Sigmoid colon (tissue), 4 donors: ENCODE measurements around the gene ARHGAP36.

Source experiments
- EP300 ChIP-seq, 4 donors: sonication (generic); formaldehyde crosslinking; IDR thresholded peaks; one replicate each; pipeline ENCODE4 v1.6.1; 2017; ENCODE audit warnings: antibody characterized with exemption in 4 of 4
- POLR2A ChIP-seq, 2 donors: fragments of 450-650 bp; IDR thresholded peaks; one replicate each; pipeline ENCODE4 v1.6.1; 2016; ENCODE audit warnings: antibody characterized with exemption in 2 of 2, mild to moderate bottlenecking in 2 of 2, moderate library complexity in 2 of 2
- POLR2AphosphoS5 ChIP-seq, 4 donors: sonication (generic); formaldehyde crosslinking; IDR thresholded peaks; one replicate each; pipeline ENCODE4 v1.6.1; 2017; ENCODE audit warnings: antibody characterized with exemption in 4 of 4
- TF ChIP-seq, protein P1 (sequence below), 4 experiments: fragments of 450-650 bp in 3 of 4; fragments of 200-600 bp in 1 of 4; IDR thresholded peaks; one replicate each; pipeline ENCODE4 v1.5.1; 2016 to 2019; ENCODE audit warnings: antibody characterized with exemption in 4 of 4, mild to moderate bottlenecking in 3 of 4, moderate library complexity in 2 of 4

DNA sequence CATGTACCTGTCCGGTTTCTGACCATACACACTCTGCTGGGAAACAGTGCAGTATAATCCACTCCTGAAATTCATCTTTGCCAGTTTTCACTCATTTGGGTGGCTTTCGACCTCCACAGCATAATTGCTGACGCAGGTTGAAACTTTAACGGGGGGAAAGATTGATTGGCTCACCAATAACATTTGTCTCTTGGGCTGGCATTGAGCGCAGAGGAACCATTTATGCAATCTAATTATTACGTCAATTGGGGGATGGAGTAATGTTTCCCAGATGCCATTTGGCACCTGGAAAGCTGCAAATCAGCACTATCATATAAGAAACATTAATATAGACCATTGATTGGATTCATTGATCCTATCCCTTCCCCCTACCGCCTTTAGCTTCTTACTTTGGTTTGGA, 24.1 kb upstream of the ARHGAP36 start:
- TF ChIP-seq POLR2A (IDR thresholded peaks at IDR 0.05) (no peak), EP300 (IDR thresholded peaks at IDR 0.05) (no peak), POLR2AphosphoS5 (IDR thresholded peaks at IDR 0.05) (no peak)
- TF ChIP-seq, protein P1, sequence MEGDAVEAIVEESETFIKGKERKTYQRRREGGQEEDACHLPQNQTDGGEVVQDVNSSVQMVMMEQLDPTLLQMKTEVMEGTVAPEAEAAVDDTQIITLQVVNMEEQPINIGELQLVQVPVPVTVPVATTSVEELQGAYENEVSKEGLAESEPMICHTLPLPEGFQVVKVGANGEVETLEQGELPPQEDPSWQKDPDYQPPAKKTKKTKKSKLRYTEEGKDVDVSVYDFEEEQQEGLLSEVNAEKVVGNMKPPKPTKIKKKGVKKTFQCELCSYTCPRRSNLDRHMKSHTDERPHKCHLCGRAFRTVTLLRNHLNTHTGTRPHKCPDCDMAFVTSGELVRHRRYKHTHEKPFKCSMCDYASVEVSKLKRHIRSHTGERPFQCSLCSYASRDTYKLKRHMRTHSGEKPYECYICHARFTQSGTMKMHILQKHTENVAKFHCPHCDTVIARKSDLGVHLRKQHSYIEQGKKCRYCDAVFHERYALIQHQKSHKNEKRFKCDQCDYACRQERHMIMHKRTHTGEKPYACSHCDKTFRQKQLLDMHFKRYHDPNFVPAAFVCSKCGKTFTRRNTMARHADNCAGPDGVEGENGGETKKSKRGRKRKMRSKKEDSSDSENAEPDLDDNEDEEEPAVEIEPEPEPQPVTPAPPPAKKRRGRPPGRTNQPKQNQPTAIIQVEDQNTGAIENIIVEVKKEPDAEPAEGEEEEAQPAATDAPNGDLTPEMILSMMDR (IDR thresholded peaks at IDR 0.05), result no peak
